ENCODE results near the gene OR1I1.

Gene OR1I1

GRCh38 chr19:15099017-15099582 is 17.1 kb downstream of the OR1I1 start:
- DNase-seq = no peak

GRCh38 chr19:15101479-15102082 is 19.6 kb downstream of the OR1I1 start:
- DNase-seq = peak; percentile 42 to 62

GRCh38 chr19:15104003-15104402 is 22.0 kb downstream of the OR1I1 start:
- no peak for DNase-seq

- no peak for DNase-seq
Observed at GRCh38 chr19:15104411-15104810, 22.4 kb downstream of the OR1I1 start.

- no peak for DNase-seq
Observed at GRCh38 chr19:15105044-15105443, 23.0 kb downstream of the OR1I1 start.

GRCh38 chr19:15107061-15108010 is 25.3 kb downstream of the OR1I1 start, which contains the start of gene SYDE1:
TSS of gene SYDE1 (plus strand) at chr19:15107401. CDS start at chr19:15107434, 33 bp downstream.
- no peak for DNase-seq

GRCh38 chr19:15108145-15108844 is 26.3 kb downstream of the OR1I1 start:
- DNase-seq = no peak

GRCh38 chr19:15108845-15109767 is 27.1 kb downstream of the OR1I1 start:
- DNase-seq = no peak

- DNase-seq = no peak
Observed at GRCh38 chr19:15109768-15110417, 27.9 kb downstream of the OR1I1 start.

- DNase-seq = no peak
Observed at GRCh38 chr19:15110418-15110815, 28.4 kb downstream of the OR1I1 start.

- no peak for DNase-seq
Observed at GRCh38 chr19:15111758-15112157, 29.7 kb downstream of the OR1I1 start.

GRCh38 chr19:15112385-15112784 is 30.4 kb downstream of the OR1I1 start:
- peak in 1 of 2 donors; percentile 10 for DNase-seq

- DNase-seq = no peak
Observed at GRCh38 chr19:15113245-15114152, 31.5 kb downstream of the OR1I1 start.

- no peak for DNase-seq
Observed at GRCh38 chr19:15114153-15114540, 32.1 kb downstream of the OR1I1 start.

- no peak for DNase-seq
Observed at GRCh38 chr19:15115080-15115479, 33.1 kb downstream of the OR1I1 start.

GRCh38 chr19:15115762-15116615 is 34.0 kb downstream of the OR1I1 start:
- no peak for DNase-seq

GRCh38 chr19:15116856-15117255 is 34.8 kb downstream of the OR1I1 start:
- DNase-seq = no peak

GRCh38 chr19:15118248-15118647 is 36.2 kb downstream of the OR1I1 start:
- no peak for DNase-seq

GRCh38 chr19:15118789-15119494 is 36.9 kb downstream of the OR1I1 start:
- DNase-seq = no peak
